Body of pancreas (tissue), 4 donors: Measurements from ENCODE around the gene HMCN1. TPM values are rescaled to one million over a fixed set of nuclear protein-coding genes. Genes with fewer than 3 reads are reported as not detected.

Experiments
- ATAC-seq: fragments of 150-250 bp; one replicate; pipeline ENCODE4 v1.9.1; 2016
- DNase-seq, 4 donors: peaks; one replicate each; pipeline ENCODE4 v3.0.0-alpha.2; 2019
- H3K27ac ChIP-seq, 4 donors: fragments of 200-600 bp; sonication (generic); 1 replicate in 3 of 4; 2 replicates in 1 of 4; pipeline versions ENCODE4 v1.5.1 to v1.6.1; 2016 to 2019; ENCODE audit warnings: mild to moderate bottlenecking in 1 of 4, mixed read lengths in 1 of 4, moderate library complexity in 1 of 4
- H3K27me3 ChIP-seq, 2 donors: fragments of 200-600 bp; sonication (generic); one replicate each; pipeline ENCODE4 v1.6.0; 2016; ENCODE audit warnings: mild to moderate bottlenecking in 1 of 2
- H3K36me3 ChIP-seq, 2 donors: fragments of 200-600 bp; sonication (generic); replicated peaks in 1 of 2; 2 replicates each; pipeline ENCODE4 v1.5.1; 2016; ENCODE audit warnings: low read depth in 2 of 2; ENCODE audit not compliant: insufficient read depth in 1 of 2
- H3K4me1 ChIP-seq: fragments of 200-600 bp; sonication (generic); one replicate; pipeline ENCODE4 v1.6.0; 2016
- H3K4me3 ChIP-seq, 2 donors: fragments of 200-600 bp; sonication (generic); 1 replicate in 1 of 2; 2 replicates in 1 of 2; pipeline ENCODE4 v1.5.1; 2016 to 2019
- H3K9me3 ChIP-seq, 3 donors: fragments of 200-600 bp; sonication (generic); 1 replicate in 2 of 3; 2 replicates in 1 of 3; pipeline ENCODE4 v1.5.1; 2016
- CTCF ChIP-seq, 7 experiments: fragments of 450-650 bp in 4 of 7; fragments of 200-600 bp in 3 of 7; sonication (generic) in 3 of 7; IDR thresholded peaks; one replicate each; pipeline ENCODE4 v1.5.1; 2016 to 2019; ENCODE audit warnings: antibody characterized with exemption in 7 of 7
- POLR2A ChIP-seq, 3 donors: fragments of 450-650 bp; IDR thresholded peaks; one replicate each; pipeline ENCODE4 v1.6.1; 2016; ENCODE audit warnings: antibody characterized with exemption in 3 of 3, mild to moderate bottlenecking in 2 of 3
- WGBS, 2 donors: methylation state at CpG; one replicate each; pipeline ENCODE4 v1.1.5; 2017; 5-methylcytosine and 5-hydroxymethylcytosine counted together
- intact Hi-C: fragments of 100-400 bp; cut with DNase I; formaldehyde crosslinking; loops from one replicate; pipeline ENCODE4 v1.15.1; 2023
- total RNA-seq, 2 donors: library from RNA; depleted of rRNA; stranded (reverse); fragments of >200 nt; gene quantifications; one replicate each; pipeline ENCODE4 v1.1.0, GENCODE V29; 2016

HMCN1 gene
- total RNA-seq, 2 donors from 2014 or later, result 2.1 to 2.3 TPM

- Histone ChIP-seq H3K4me1 (no peaks in the 10 kb centered on the region), H3K27me3 (no peaks in the 10 kb centered on the region), H3K36me3 (no peaks in the 10 kb centered on the region), H3K4me3 (no peak overlapping the region), H3K9me3 (no peaks in the 10 kb centered on the region), H3K27ac (no peak overlapping the region)
- intact Hi-C loops, result no loop called here
- DNase-seq (no peak), ATAC-seq (no peak)
- WGBS, 2 donors, result 78 to 82% methylated on average over 3 of the region's 3 CpGs
- TF ChIP-seq CTCF (IDR thresholded peaks at IDR 0.05), result no peak
- TF ChIP-seq POLR2A (IDR thresholded peaks at IDR 0.05), result no peak
These were observed 240.4 kb downstream of the HMCN1 start for GRCh38 chr1:185974367-185975170.

- no peak overlapping the region for H3K27ac ChIP-seq
- no peak overlapping the region for H3K4me3 ChIP-seq
- TF ChIP-seq CTCF (IDR thresholded peaks at IDR 0.05), result no peak
- H3K36me3 ChIP-seq, result no peaks in the 10 kb centered on the region
- H3K27me3 ChIP-seq, result no peaks in the 10 kb centered on the region
- DNase-seq (no peak), ATAC-seq (no peak)
- 88 to 97% methylated on average over 1 of the region's 1 CpG for WGBS, 2 donors
- no peaks in the 10 kb centered on the region for H3K4me1 ChIP-seq
- intact Hi-C loops, result no loop called here
- H3K9me3 ChIP-seq, result no peaks in the 10 kb centered on the region
These were observed 246.7 kb downstream of the HMCN1 start for GRCh38 chr1:185980891-185981290.

- Histone ChIP-seq H3K9me3 (no peaks in the 10 kb centered on the region), H3K27me3 (no peaks in the 10 kb centered on the region), H3K4me1 (no peaks in the 10 kb centered on the region), H3K27ac (no peak overlapping the region), H3K36me3 (no peaks in the 10 kb centered on the region), H3K4me3 (no peak overlapping the region)
- TF ChIP-seq CTCF (IDR thresholded peaks at IDR 0.05), result no peak
- TF ChIP-seq POLR2A (IDR thresholded peaks at IDR 0.05), result no peak
- no peak for DNase-seq
- WGBS, 2 donors, result 67 to 68% methylated on average over 4 of the region's 4 CpGs
- ATAC-seq, result no peak
- intact Hi-C loops, result no loop called here
These were observed 250.1 kb downstream of the HMCN1 start for GRCh38 chr1:185984113-185984836.

- Histone ChIP-seq H3K36me3 (no peaks in the 10 kb centered on the region), H3K9me3 (no peaks in the 10 kb centered on the region), H3K4me1 (no peaks in the 10 kb centered on the region), H3K27ac (no peak overlapping the region), H3K4me3 (no peak overlapping the region), H3K27me3 (no peaks in the 10 kb centered on the region)
- DNase-seq (no peak), ATAC-seq (no peak)
- intact Hi-C loops, result no loop called here
- 65 to 78% methylated on average over 7 of the region's 7 CpGs for WGBS, 2 donors
- TF ChIP-seq POLR2A (IDR thresholded peaks at IDR 0.05), result no peak
- TF ChIP-seq CTCF (IDR thresholded peaks at IDR 0.05), result no peak
These were observed 253.6 kb downstream of the HMCN1 start for GRCh38 chr1:185987611-185988321.
